ENCODE results near the gene PRSS33. TPM values are rescaled to one million over a fixed set of nuclear protein-coding genes. Genes with fewer than 3 reads are reported as not detected.

The PRSS33 gene
- total RNA-seq, 2 experiments from 2014 or later: 0.13 TPM

DNA sequence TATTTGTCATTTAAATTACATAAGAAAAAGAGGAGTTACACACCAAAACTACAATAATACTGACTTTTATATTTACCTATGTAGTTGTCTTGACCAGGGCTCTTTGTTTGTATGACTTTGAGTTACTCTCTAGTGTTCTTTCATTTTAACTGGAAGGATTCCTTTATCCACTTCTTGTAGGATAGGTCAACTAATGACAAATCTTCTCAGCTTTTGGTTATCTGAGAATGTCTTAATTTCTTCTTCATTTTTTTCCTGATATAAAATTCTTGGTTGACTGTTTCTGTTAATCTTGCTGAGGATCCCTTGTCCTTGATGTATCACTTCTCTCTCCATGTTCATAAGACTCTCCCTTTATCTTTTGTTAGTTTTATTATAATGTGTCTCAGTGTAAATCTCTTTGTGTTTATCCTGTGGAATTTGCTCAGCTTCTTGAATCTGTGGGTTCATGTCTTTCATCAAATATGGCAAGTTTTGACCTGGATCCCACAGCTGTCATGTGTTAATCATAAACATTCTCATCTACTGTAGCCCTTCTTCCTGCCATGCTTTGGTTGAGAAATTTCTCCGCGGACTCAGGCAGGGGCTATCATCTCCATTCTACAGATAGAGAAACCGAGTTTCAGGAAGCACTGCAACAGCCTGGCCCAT is 16.3 kb upstream of the PRSS33 start:
- ChIA-PET POLR2A (no interaction called here), CTCF (no interaction called here)

DNA sequence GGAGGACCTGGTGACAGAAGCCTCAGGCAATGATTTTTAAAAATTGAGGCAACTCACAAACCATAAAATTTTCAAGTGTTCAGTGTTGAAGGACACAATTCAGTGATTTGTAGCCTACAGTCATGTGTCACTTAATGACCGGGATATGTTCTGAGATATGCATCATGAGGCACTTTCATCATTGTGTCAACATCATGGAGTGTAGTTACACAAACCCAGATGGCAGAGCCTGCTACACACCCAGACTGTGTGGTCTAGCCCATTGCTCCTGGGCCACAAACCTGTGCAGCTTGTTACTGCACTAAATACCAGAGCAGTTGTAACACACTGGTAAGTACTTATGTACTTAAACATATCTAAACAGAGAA is 12.5 kb upstream of the PRSS33 start:
- ChIA-PET POLR2A (interaction anchor here (0.7 kb wide), 1 partner anchor 22 kb away, joined by 11 read pairs; no protein-coding TSS in a partner anchor), CTCF (no interaction called here)

DNA sequence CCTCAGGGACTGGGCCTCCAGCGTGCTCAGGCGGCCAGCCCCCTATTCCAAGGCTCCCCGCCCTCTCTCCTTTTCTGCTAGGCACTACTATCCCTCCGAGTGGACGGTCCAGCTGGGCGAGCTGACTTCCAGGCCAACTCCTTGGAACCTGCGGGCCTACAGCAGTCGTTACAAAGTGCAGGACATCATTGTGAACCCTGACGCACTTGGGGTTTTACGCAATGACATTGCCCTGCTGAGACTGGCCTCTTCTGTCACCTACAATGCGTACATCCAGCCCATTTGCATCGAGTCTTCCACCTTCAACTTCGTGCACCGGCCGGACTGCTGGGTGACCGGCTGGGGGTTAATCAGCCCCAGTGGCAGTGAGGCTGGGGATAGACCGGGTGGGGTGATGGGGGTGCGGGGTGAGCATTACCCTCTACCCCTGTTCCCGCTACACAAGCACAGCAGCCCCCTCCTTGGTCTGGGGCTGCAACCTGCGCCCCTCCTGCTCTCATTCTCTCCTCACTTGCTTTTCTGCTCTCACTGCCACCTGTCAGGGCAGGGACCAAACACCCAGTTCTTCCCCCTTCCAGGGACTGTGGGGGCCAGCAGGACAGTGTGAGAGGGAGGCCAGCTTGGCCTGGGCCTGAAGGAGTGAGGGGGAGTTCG is 12.0 kb upstream of the PRSS33 start:
- ChIA-PET POLR2A (no interaction called here), CTCF (interaction anchor here (1.5 kb wide), 1 partner anchor 69 kb away, joined by 4 read pairs; no protein-coding TSS in a partner anchor)

DNA sequence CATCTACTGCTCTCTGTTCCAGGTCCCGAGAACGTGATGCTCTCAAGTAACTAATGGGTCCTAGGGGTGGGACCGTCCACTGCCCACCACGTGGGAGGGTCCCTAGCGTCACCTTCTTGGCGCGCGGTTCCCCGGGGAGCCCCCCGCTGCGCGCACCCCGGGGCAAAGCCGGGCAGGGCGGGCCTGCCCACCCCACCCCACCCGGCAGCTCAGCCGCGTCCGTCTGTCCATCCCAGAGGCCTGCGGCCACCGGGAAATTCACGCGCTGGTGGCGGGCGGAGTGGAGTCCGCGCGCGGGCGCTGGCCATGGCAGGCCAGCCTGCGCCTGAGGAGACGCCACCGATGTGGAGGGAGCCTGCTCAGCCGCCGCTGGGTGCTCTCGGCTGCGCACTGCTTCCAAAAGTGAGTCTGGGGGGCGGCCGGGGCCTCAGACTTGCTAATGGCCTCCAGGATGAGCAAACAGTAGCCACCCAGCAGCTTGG is 11.4 kb upstream of the PRSS33 start:
- ChIA-PET POLR2A (no interaction called here), CTCF (interaction anchor here (1.5 kb wide), 1 partner anchor 69 kb away, joined by 4 read pairs; no protein-coding TSS in a partner anchor)

DNA sequence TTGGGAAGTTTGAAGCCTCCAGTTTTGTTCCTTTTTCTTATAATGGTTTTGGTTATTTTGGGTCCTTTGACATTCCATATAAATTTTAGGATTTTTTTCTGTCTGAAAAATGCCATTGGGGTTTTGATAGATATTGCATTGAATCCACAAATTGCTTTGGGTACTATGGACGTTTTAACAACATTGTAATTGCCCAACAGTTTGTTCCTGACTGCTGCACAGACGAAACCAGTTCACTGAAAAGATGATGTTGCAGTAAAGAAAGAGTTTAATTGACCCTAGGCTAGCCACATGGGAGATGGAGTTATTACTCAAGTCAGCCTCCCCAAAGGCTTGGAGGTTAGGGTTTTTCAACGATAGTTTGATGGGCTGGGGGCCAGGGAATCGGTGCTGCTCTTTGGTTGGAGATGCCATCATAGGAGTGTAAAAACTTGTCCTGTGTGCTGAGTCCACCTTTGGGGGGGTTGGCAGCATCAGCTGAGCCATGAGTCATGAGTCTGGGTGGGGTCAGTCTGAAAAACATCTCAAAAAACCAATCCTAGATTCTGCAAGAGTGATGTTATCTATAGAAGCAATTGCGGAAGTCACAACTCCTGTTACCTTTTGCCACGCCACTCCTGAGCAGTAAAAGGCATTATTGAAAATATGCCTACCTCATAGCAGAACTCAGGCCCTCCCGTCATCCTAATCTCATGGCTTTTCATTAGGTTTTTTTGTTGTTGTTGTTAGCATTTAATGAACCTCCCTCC is 8.2 kb upstream of the PRSS33 start:
- CTCF ChIA-PET: no interaction called here
- POLR2A ChIA-PET: no interaction called here

DNA sequence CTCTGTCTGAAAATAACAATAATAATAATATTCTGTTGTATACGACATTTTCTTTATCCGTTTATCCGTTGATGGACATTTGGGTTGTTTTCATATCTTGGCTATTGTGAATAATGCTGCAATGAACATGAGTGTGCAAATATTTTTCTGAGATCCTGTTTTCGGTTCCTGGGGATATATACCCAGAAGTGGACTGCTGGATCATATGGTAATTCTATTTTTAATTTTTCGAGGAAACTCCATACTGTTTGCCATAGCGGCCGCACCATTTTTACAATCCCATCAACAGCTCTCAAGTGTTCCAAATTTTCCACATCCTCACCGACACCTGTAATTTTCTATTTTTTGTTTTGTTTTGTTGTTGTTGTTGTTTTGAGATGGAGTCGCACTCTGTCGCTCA is 5.6 kb upstream of the PRSS33 start:
- ChIA-PET CTCF (no interaction called here), POLR2A (no interaction called here)

DNA sequence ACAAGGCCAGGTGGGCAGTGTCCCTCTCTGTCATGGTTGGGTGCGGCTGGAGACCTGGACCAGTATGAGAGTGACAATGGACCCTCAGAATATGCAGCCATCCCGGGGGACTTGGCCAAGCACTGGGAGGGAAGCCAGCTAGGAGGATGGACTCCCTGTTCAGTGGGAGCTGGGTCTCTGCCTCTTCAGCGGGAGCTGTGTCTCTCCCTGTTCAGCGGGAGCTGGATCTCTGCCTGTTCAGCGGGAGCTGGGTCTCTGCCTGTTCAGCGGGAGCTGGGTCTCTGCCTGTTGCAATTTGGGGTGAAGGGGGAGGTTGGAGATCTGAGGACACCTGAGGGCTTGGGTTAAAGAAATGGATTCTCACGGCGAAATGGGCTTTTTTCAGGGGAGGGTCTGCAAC is 3.8 kb upstream of the PRSS33 start:
- POLR2A ChIA-PET: no interaction called here
- CTCF ChIA-PET: interaction anchor here (0.7 kb wide), 1 partner anchor 23 kb away, joined by 4 read pairs; no protein-coding TSS in a partner anchor

DNA sequence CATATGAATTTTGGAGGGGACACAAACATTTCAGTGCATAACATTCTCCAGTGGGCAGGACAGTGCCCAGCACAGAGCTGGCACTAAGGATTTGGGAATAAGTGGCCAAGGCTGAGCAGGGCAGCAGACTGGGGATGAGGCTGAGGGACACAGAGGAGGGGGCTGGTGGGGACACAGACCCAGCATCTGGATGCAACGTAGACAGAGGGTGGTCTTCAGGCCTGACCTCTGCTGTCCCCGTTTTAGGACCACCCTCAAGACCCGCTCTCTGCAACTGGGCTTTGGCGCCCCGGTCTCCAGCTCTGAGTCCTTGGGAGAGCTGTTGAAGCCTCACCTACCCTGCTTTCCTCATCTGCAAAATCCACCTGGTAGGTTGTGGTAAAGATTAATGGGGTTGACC is 3.3 kb upstream of the PRSS33 start:
- ChIA-PET CTCF (no interaction called here), POLR2A (no interaction called here)

DNA sequence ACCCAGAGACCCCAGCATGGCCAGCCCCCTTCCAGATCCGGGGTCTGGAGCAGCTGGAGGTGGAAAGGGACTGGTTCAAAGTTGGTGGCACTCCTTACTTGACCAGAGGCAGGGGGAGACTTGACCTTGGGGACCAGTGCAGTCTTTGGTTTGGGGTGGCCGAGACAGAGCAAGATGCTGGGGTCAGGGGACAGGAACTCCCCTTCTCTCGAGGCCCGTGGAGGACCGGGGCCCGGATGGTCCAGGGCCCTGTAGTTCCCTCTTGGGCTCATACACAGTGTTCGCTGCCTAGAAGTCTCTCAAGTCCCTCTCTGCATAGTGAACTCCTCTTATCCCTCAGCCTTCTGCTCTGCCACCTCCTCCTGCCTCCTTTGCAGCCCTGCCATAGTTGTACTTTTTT is 601 bp upstream of the PRSS33 start:
- POLR2A ChIA-PET: no interaction called here

DNA sequence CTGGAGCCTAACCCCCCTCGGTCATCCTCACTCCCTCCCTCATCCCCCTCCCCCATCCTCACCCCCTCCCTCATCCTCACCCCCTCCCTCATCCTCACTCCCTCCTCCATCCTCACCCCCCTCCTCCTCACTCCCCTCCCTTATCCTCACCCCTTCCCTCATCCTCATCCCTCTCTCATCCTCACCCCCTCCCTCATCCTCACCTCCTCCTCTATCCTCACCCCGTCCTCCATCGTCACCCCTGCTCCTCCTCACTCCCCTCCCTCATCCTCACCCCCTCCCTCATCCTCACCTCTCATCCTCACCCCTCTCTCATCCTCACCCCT is 571 bp downstream of the PRSS33 start:
- CTCF ChIA-PET: no interaction called here
- POLR2A ChIA-PET: no interaction called here

More for the DNA sequence above, 601 bp upstream of the PRSS33 start:
- CTCF ChIA-PET: no interaction called here

DNA sequence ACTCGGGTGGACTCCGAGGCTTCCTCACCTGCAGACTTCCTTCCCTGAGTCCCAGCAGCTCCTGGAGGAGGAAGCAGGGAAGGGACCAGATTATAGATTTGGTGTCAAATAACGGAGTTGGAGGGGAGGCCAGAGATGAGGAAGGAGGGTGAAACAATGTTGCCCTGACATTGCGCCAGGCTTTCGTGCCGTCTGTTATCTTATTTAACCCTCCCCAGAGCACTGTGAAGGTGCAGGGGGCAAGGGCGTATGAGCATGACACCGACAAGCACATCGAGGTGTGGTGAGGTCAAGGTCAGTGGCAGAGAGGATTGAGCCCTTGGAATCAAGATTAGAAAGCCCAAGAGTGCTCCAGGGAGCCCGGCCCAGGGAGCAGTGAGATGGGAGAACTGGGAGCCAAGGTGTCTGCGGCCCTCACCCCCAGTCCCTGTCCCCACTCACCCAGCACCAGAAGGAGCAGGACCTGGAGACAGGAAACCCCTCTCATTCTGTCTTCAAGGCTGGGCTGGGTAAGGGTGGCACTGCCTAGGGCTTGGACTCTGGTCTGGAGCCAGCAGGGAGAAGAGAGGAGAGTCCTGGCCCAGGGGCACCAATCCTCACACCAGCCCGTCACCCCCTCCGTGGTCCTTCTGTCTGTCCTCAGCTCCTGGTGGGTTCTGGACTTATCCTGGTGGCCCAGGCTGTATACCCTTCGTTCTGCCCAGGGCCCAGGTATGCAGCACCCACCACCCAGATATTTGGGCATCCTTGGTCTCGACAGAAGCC is 1.1 kb downstream of the PRSS33 start:
- ChIA-PET CTCF (interaction anchor here (1.0 to 1.4 kb wide), 3 partner anchors 11 to 56 kb away, joined by 4 read pairs; no protein-coding TSS in a partner anchor), POLR2A (interaction anchor here (0.6 to 1.0 kb wide), 2 partner anchors 59 to 349 kb away, joined by 3 read pairs; partner anchors contain the start of gene ZNF213)

DNA sequence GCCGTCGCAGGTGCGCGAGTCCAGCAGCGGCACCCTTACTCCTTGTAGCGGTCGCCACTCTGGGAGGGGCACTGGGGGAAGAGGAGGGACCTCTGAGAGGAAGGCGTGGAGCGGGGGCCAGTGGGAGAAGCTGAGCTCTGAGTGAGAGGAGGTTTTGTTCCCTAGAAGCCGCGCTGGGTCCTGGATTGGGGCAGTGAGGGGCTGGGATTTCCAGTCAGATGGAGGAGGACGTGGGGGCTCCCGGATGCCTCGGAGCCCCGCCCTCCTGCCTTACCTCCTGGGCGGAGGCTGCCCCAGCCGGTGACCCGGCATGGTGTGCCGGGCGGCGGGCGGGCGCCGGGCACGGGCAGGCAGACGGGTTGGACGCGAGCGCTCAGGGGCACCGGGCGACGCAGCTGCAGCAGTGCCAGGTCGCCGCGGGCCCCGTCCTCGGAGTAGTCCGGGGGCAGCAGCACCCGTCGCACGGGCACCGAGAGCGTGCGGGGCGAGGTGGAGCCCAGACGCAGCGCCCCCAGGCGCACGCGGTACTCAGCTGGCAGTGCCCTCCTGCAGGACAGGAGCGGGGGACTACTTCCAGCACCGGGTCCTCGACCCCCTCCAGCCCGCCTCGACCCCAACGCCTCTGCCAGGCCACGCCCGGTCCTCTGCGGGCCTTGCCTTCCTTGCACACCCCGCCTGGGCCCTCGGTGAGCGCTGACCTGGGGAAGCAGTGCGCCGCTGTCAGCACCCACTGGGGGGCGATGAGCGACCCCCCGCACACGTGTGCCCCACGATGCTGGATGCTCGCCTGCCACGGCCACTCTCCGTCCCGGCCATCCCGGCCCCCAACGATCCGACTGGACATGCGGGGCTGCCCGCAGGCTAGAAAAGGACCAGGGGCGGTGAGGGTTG is 2.0 kb downstream of the PRSS33 start:
- CTCF ChIA-PET: interaction anchor here (1.0 to 1.4 kb wide), 3 partner anchors 10 to 57 kb away, joined by 4 read pairs; no protein-coding TSS in a partner anchor
- POLR2A ChIA-PET: interaction anchor here (0.6 to 1.0 kb wide), 4 partner anchors 60 to 350 kb away, joined by 3 read pairs; partner anchors contain the start of gene ZNF213

DNA sequence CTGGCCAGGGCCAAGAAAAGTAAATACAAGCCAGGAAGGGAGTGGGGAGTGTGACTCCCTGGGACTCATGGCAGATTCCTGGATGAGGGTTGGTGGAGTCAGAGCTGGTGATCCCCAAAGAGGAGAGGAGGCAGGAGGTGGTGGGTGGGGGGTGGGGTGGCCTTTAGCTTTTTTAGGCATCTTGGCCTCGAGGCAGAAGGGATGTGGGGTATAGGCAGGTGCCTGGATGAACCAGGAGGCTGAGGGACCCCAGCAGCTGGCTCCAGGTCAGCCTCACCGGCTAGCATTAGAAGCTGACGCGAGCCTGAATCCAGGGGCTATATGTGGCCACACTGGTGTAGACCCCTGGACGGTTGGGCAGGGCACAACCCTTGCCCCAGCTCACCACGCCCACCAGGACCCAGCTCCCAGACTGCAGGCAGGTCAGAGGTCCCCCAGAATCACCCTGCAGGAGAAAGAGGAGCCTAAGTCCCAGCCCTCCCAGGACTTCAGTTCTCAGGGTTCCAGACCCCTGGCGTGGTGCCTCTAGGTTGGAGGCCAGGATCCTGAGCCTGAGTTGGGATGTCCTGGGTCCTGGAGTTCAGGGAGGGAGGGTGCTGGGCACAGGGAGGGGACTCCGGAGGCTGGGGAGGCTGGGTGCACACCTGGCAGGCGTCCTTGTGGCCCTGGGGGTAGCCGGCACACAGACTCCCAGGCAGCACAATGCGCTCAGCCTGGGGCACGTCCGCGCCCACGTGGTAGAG is 2.8 kb downstream of the PRSS33 start:
- ChIA-PET CTCF (interaction anchor here (0.9 to 1.2 kb wide), 3 partner anchors 9 to 58 kb away, joined by 3 to 4 read pairs (median 3); no protein-coding TSS in a partner anchor), POLR2A (interaction anchor here (0.6 to 0.9 kb wide), 3 partner anchors 32 to 315 kb away, joined by 3 read pairs; partner anchors contain the start of gene SRRM2)

DNA sequence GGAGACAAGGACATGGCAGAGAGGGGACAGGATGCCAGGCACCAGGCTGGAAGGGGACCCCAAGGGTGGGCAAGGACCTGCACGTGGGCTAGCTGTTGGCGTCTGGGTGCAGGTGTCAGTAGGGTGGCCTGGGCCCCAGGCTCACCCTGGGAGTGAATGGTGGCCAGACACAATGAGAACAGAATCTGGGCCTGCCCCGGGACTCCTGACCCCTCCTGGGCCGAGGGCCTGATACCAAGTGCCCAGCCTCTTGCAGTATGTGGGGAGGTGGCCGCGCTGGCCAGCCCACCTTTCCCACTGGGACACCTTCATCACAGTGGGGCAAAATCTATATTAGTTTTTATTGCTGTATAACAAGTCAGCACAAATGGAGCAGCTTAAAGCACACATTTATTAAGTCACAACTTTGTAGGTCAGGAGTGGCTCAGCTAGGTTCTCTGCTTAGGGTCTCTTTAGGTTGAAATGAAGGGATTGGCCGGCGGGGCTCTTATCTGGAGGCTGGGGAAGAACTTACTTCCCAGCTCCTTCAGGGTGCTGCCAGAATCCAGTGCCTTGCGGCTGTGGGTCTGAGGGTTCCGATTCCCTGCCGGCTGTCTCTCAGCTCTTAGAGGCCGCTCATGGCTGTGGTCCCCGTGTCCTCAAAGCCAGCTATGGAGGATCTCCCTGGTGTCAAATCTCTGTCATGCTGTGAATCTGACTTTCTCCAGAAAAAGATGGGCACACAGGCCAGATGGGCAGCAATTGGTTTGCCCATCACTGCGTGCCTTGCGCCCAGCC is 3.6 kb downstream of the PRSS33 start:
- POLR2A ChIA-PET: interaction anchor here (0.6 to 0.8 kb wide), 2 partner anchors 31 to 232 kb away, joined by 3 to 8 read pairs; partner anchors contain the start of gene SRRM2
- CTCF ChIA-PET: interaction anchor here (0.9 to 1.6 kb wide), 4 partner anchors 8 to 143 kb away, joined by 3 to 5 read pairs (median 3); no protein-coding TSS in a partner anchor

DNA sequence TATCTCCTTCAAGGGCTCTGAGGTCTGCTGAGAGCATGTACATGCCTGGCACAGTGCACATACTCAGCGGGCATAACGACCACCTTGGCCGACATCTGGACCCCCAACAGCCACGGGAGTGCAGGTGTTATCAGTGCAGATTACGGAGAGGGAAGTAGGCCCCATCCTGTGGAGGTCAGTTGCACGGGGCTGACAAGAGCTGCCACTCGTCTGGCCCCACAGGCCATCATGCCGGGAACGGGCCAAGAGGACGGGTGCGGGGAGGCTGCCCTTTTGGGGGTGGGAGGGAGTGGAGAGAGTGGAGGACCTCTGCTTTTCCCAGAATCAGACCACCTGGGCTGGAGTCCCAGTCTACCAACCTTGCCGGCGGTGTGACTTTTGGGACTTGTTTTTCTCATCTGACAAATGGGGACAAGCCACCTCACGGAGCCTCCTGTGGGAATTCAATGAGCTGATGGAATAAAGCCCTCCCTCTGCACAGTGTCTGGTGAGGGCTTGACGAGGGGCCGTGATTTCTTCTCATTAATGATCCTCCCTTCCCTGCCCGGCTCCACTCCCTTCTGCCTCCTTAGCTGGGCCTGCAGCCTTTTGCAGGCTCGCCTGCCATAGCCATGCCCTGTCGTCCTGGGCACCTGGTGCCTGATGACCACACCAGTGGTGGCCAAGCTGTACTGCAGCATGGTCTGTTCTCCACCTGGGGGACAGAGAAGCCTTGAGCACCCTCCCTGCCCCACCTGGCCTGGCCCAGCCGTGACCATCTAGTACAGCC is 4.6 kb downstream of the PRSS33 start:
- ChIA-PET POLR2A (no interaction called here), CTCF (interaction anchor here (1.2 to 1.6 kb wide), 2 partner anchors 85 to 144 kb away, joined by 3 to 5 read pairs; no protein-coding TSS in a partner anchor)

All from activated CD8-positive, alpha-beta memory T cell treated with anti-CD3 and anti-CD28 coated beads for 36 hours (primary cell).